Keratinocyte (primary cell): ENCODE measurements around the gene CDKN3. TPM values are rescaled to one million over a fixed set of nuclear protein-coding genes. Genes with fewer than 3 reads are reported as not detected.

Source experiments
- DNase-seq: peaks from one replicate; pipeline ENCODE4 v3.0.0-alpha.2; 2011; ENCODE audit warnings: low read depth, missing footprints, low spot score
- FAIRE-seq: peaks from 2 replicates; lab custom pipeline; 2011; peaks lifted over from hg19 to GRCh38; lab: Jason Lieb, UNC
- H2AFZ ChIP-seq: 2 replicates; pipeline ENCODE4 v1.6.0; 2012; ENCODE audit warnings: low read length, control low read depth, inconsistent platforms; ENCODE audit not compliant: control insufficient read depth
- H3K27ac ChIP-seq: 2 replicates; pipeline ENCODE4 v1.5.1; 2011; ENCODE audit warnings: low read length; ENCODE audit not compliant: control insufficient read depth, insufficient read depth
- H3K27me3 ChIP-seq: 3 replicates; pipeline ENCODE4 v1.6.0; 2011; ENCODE audit warnings: low read length; ENCODE audit not compliant: control insufficient read depth, insufficient read depth; ENCODE audit errors: extremely low read depth
- H3K36me3 ChIP-seq, 2 experiments: 2 replicates in 1 of 2; 3 replicates in 1 of 2; pipeline ENCODE4 v1.5.1; 2011; ENCODE audit warnings: low read length in 2 of 2, mild to moderate bottlenecking in 1 of 2; ENCODE audit not compliant: control insufficient read depth in 2 of 2, insufficient read depth in 2 of 2; ENCODE audit errors: extremely low read depth in 1 of 2
- H3K4me1 ChIP-seq: 3 replicates; pipeline ENCODE4 v1.5.1; 2011; ENCODE audit warnings: low read length; ENCODE audit not compliant: control insufficient read depth, insufficient read depth; ENCODE audit errors: extremely low read depth
- H3K4me2 ChIP-seq: 3 replicates; pipeline ENCODE4 v1.6.0; 2011; ENCODE audit warnings: low read depth, low read length; ENCODE audit not compliant: control insufficient read depth, insufficient read depth; ENCODE audit errors: extremely low read depth
- H3K4me3 ChIP-seq, 3 experiments: fragments of 200-600 bp in 1 of 3; sonication (generic) in 1 of 3; 2 replicates in 2 of 3; 3 replicates in 1 of 3; pipeline ENCODE4 v1.5.1; 2011 to 2016; ENCODE audit warnings: low read length in 3 of 3, mild to moderate bottlenecking in 3 of 3, control low read depth in 2 of 3, inconsistent platforms in 1 of 3, low read depth in 1 of 3, mixed read lengths in 1 of 3, mixed run types in 1 of 3, moderate library complexity in 1 of 3; ENCODE audit not compliant: control insufficient read depth in 2 of 3, insufficient read depth in 2 of 3; ENCODE audit errors: extremely low read depth in 1 of 3
- H3K79me2 ChIP-seq: 2 replicates; pipeline ENCODE4 v1.6.0; 2012; ENCODE audit warnings: low read length; ENCODE audit not compliant: control insufficient read depth, insufficient read depth
- H3K9ac ChIP-seq: 3 replicates; pipeline ENCODE4 v1.6.0; 2011; ENCODE audit warnings: low read length; ENCODE audit not compliant: control insufficient read depth, insufficient read depth; ENCODE audit errors: extremely low read depth
- H3K9me1 ChIP-seq: 3 replicates; pipeline ENCODE4 v1.6.0; 2011; ENCODE audit warnings: low read length; ENCODE audit not compliant: control insufficient read depth, insufficient read depth; ENCODE audit errors: extremely low read depth
- H3K9me3 ChIP-seq: 2 replicates; pipeline ENCODE4 v1.5.1; 2012; ENCODE audit warnings: low read depth, low read length; ENCODE audit not compliant: control insufficient read depth
- H4K20me1 ChIP-seq: 3 replicates; pipeline ENCODE4 v1.6.0; 2011; ENCODE audit warnings: low read length; ENCODE audit not compliant: control insufficient read depth, insufficient read depth; ENCODE audit errors: extremely low read depth
- CTCF ChIP-seq, 3 experiments: IDR thresholded peaks in 1 of 3; conservative IDR thresholded peaks in 1 of 3; optimal IDR thresholded peaks in 1 of 3; 2 replicates in 2 of 3; 3 replicates in 1 of 3; pipeline versions ENCODE3 to v1.5.1; 2011; ENCODE audit warnings: low read length in 3 of 3, mild to moderate bottlenecking in 3 of 3, moderate library complexity in 2 of 3, control low read depth in 1 of 3, inconsistent platforms in 1 of 3; ENCODE audit not compliant: insufficient read depth in 2 of 3; ENCODE audit errors: extremely low read depth in 1 of 3
- EZH2 ChIP-seq: IDR thresholded peaks from one replicate; pipeline ENCODE4 v1.6.1; 2012; ENCODE audit warnings: inconsistent platforms, mild to moderate bottlenecking, low read length, moderate library complexity
- dilution Hi-C: fragments of 300-500 bp; cut with MboI; formaldehyde crosslinking; loops from one replicate; pipeline ENCODE4 v1.7.0; 2020; ENCODE audit warnings: low sequenced_read_pairs; ENCODE audit not compliant: extremely low pct_ligation_motif_present
- polyA plus RNA-seq, 5 experiments: library from polyadenylated mRNA; depleted of rRNA in 3 of 5; stranded (reverse) in 3 of 5; stranded (forward) in 1 of 5; unstranded in 1 of 5; fragments of >200 nt; gene quantifications; 1 replicate in 1 of 5; 2 replicates in 3 of 5; 3 replicates in 1 of 5; pipeline versions ENCODE4 v1.2.1 to v1.2.3, GENCODE V29; 2011 to 2012; ENCODE audit warnings: missing spikeins in 2 of 5, low read depth in 1 of 5, low replicate concordance in 1 of 5

CDKN3 gene
- polyA plus RNA-seq, 1 donor (not counting 4 experiments of a cell fraction or from before 2014, with no cell fraction given), result 51.6 TPM

GRCh38 chr14:54369343-54369742 lies 27.5 kb upstream of the CDKN3 start:
- Histone ChIP-seq H3K4me3 (no peak overlapping the region), H3K27me3 (no peaks in the 10 kb centered on the region), H3K9me1 (no peaks in the 10 kb centered on the region), H3K4me1 (peaks cover 12% of the 10 kb centered on the region), H3K36me3 (no peaks in the 10 kb centered on the region), H3K79me2 (no peaks in the 10 kb centered on the region), H2AFZ (no peak overlapping the region), H3K9me3 (no peaks in the 10 kb centered on the region), H3K4me2 (no peak overlapping the region), H3K27ac (no peak overlapping the region), H3K9ac (no peak overlapping the region), H4K20me1 (no peaks in the 10 kb centered on the region)
- no peak for TF ChIP-seq CTCF (optimal IDR thresholded peaks at IDR 0.05 in 1 of 3, IDR thresholded peaks at IDR 0.05 in 1 of 3, conservative IDR thresholded peaks at IDR 0.05 in 1 of 3; ENCODE audit: extremely low read depth in 1 of 3, insufficient read depth in 2 of 3, low read length in 3 of 3)
- no peak for TF ChIP-seq EZH2
- DNase-seq, result no peak
- dilution Hi-C loops, result no loop called here
- FAIRE-seq, result no peak

GRCh38 chr14:54370323-54371198 lies 26.2 kb upstream of the CDKN3 start:
- H4K20me1 ChIP-seq, result no peaks in the 10 kb centered on the region
- TF ChIP-seq EZH2, result no peak
- no peak for TF ChIP-seq CTCF (optimal IDR thresholded peaks at IDR 0.05 in 1 of 3, IDR thresholded peaks at IDR 0.05 in 1 of 3, conservative IDR thresholded peaks at IDR 0.05 in 1 of 3; ENCODE audit: extremely low read depth in 1 of 3, insufficient read depth in 2 of 3, low read length in 3 of 3)
- H3K4me3 ChIP-seq, result no peak overlapping the region
- H2AFZ ChIP-seq, result no peak overlapping the region
- no peak for DNase-seq
- no peaks in the 10 kb centered on the region for H3K79me2 ChIP-seq
- no peak overlapping the region for H3K9ac ChIP-seq
- no peaks in the 10 kb centered on the region for H3K9me1 ChIP-seq
- no peaks in the 10 kb centered on the region for H3K36me3 ChIP-seq
- FAIRE-seq, result no peak
- dilution Hi-C loops, result no loop called here
- no peaks in the 10 kb centered on the region for H3K27me3 ChIP-seq
- no peaks in the 10 kb centered on the region for H3K9me3 ChIP-seq
- H3K4me1 ChIP-seq, result no peaks in the 10 kb centered on the region
- H3K27ac ChIP-seq, result no peak overlapping the region
- H3K4me2 ChIP-seq, result no peak overlapping the region
